T-helper 1 cell treated with Interleukin-12 subunit alpha and Interleukin-12 subunit beta and Interleukin-4 antibody, amounts not matched to agents 30 ng/mL and 1 ng/mL, for 36 hours (primary cell): ENCODE data around the gene FOSL2. TPM values are rescaled to one million over a fixed set of nuclear protein-coding genes. Genes with fewer than 3 reads are reported as not detected.

Experiments
- intact Hi-C: fragments of 100-400 bp; cut with micrococcal nuclease; formaldehyde crosslinking; loops from one replicate; pipeline ENCODE4 v1.15.1; 2024
- total RNA-seq: library from RNA; stranded (reverse); gene quantifications from 2 replicates; pipeline ENCODE4 v1.2.3, GENCODE V29; 2022

Gene FOSL2
- total RNA-seq, 1 donor from 2014 or later, result 32.4 TPM

- intact Hi-C loops, result no loop called here
Measured at GRCh38 chr2:28446531-28446930, 53.9 kb downstream of the FOSL2 start.

- intact Hi-C loops, result no loop called here
Measured at GRCh38 chr2:28447086-28447485, 54.4 kb downstream of the FOSL2 start.

- intact Hi-C loops, result no loop called here
Measured at GRCh38 chr2:28447943-28448792, 55.5 kb downstream of the FOSL2 start.

- intact Hi-C loops, result no loop called here
Measured at GRCh38 chr2:28448793-28449100, 56.1 kb downstream of the FOSL2 start.

GRCh38 chr2:28449126-28449487, 56.4 kb downstream of the FOSL2 start:
- intact Hi-C loops, result no loop called here

- intact Hi-C loops, result loop anchor here (5.0 kb wide), 1 partner anchor 172 kb away; no protein-coding TSS in a partner anchor
Measured at GRCh38 chr2:28449488-28450395, 57.1 kb downstream of the FOSL2 start.

GRCh38 chr2:28450901-28451565, 58.4 kb downstream of the FOSL2 start:
- intact Hi-C loops, result loop anchor here (5.0 kb wide), 1 partner anchor 174 kb away; no protein-coding TSS in a partner anchor

- intact Hi-C loops, result loop anchor here (1.0 to 5.0 kb wide), 11 partner anchors 28 to 769 kb away; partner anchors contain the start of gene MRPL33
Measured at GRCh38 chr2:28451793-28452533, 59.3 kb downstream of the FOSL2 start.

- intact Hi-C loops, result loop anchor here (1.0 to 5.0 kb wide), 11 partner anchors 28 to 769 kb away; partner anchors contain the start of gene MRPL33
Measured at GRCh38 chr2:28452534-28453081, 60.0 kb downstream of the FOSL2 start.

- intact Hi-C loops, result loop anchor here (5.0 kb wide), 1 partner anchor 176 kb away; no protein-coding TSS in a partner anchor
Measured at GRCh38 chr2:28453396-28453795, 60.7 kb downstream of the FOSL2 start.

- intact Hi-C loops, result loop anchor here (5.0 kb wide), 1 partner anchor 177 kb away; no protein-coding TSS in a partner anchor
Measured at GRCh38 chr2:28454016-28454930, 61.6 kb downstream of the FOSL2 start.

GRCh38 chr2:28457237-28457636, 64.6 kb downstream of the FOSL2 start:
- intact Hi-C loops, result no loop called here

GRCh38 chr2:28461056-28461455, 68.4 kb downstream of the FOSL2 start:
- intact Hi-C loops, result no loop called here

GRCh38 chr2:28462122-28462521, 69.5 kb downstream of the FOSL2 start:
- intact Hi-C loops, result no loop called here

- intact Hi-C loops, result no loop called here
Measured at GRCh38 chr2:28463211-28463816, 70.7 kb downstream of the FOSL2 start.

GRCh38 chr2:28463893-28464292, 71.2 kb downstream of the FOSL2 start:
- intact Hi-C loops, result loop anchor here (2.0 kb wide), 1 partner anchor 53 kb away; no protein-coding TSS in a partner anchor

- intact Hi-C loops, result loop anchor here (2.0 kb wide), 1 partner anchor 55 kb away; no protein-coding TSS in a partner anchor
Measured at GRCh38 chr2:28465148-28465885, 72.7 kb downstream of the FOSL2 start.
